HG03066 (cell line): ENCODE measurements around the gene TASOR2.
A peak's percentile ranks its signal among the peaks of the same experiment; 100 is the strongest.

Source experiments
- ATAC-seq: cut with Tn5 transposase; IDR thresholded peaks from one replicate; pipeline ENCODE4 v1.9.1; 2021; ENCODE audit warnings: low read depth; ENCODE audit not compliant: unreplicated experiment

Gene TASOR2

DNA sequence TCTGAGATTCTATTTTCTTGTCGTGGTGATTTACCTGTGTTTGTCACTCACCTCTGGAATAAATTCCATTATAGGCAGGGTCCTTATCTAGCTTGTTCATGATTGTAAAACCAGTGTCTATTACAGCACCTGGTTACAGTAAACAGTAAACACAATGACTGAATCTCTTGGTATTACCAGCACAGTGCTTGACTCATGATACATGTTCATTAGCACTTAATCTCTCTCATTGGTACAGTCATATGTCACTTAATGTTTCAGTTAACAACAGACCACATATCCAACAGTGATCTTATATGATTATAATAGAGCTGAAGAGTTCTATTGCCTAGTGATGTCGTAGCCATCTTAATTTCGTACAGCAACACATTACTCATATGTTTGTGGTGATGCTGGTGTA is 1.6 kb upstream of the TASOR2 start:
- no peak for ATAC-seq

DNA sequence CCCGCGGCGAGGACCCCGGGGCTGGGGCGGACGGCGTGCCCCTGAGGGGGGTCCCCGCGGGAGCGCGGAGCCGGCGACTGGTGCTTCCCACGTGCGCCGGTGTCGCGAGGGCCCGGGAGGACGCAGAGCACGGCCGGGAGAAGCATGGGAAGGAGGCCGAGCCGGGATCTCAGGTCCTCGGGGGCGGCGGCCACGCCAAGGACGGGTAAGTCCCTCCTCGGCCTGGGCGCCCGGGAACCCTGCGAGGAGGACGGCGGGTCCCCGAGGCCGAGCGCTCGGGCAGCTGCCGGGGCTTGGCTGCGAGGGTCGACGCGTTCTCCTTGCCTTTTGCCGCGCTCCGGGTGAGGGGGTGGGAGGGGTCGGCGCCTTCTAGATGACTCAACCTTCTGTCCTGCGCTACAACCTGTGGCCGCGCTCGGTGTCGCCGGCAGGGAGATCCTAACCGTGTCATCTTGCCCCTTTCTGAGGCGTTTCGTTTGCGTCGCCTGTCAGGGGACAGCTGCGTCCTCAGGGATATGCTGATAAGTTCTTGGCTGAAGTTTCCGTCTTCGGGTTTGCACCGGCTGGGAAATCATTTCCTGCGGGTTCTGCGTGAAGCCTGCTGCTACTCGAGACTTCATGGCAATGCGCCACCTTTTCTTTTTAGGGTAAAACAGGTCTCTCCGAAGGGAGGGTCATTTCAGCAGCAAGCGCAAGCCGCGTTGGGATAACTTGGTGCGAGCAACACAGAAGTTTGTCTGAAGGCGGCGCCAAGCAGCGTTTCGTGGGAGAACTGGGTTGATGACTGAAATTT is 529 bp downstream of the TASOR2 start:
- ATAC-seq = peak; percentile 44

DNA sequence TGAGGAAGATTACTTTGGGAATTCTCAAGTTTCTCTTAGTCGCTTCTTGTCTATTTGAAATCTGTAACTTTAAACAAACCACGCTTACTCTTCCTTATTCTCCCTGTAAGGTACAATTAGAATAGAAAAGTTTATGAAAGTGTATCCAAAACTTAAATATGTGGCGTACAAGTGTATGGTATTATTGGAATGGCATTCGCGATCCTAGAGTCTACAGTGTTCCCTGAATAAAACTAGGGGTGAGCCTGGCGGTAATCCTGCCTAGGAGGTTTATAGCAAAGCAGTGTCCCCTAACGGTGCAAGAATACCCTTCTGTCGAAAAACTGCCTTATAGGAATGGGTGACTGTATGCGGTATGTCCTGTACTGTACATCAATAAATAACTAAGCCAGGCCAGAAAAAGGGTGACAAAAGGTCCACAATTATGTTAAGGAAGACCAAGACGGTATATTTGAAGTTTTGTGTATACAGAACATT is 1.2 kb downstream of the TASOR2 start:
- no peak for ATAC-seq

DNA sequence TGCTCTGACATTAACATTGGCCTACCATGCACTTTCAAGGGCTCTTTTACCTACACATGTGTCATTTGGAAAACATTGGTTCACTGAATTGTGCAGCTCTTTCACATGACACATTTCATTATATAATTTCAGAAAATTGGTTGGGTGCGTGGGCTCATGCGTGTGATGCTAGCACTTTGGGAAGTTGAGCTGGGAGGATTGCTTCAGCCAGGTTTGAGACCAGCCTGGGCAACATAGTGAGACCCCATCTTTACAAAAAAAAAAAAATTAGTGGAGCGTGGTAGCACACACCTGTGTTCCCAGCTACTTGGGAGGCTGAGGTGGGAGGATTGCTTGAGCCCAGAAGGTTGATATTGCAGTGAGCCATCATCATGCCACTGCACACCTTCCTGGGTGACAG is 3.9 kb downstream of the TASOR2 start:
- ATAC-seq = no peak

DNA sequence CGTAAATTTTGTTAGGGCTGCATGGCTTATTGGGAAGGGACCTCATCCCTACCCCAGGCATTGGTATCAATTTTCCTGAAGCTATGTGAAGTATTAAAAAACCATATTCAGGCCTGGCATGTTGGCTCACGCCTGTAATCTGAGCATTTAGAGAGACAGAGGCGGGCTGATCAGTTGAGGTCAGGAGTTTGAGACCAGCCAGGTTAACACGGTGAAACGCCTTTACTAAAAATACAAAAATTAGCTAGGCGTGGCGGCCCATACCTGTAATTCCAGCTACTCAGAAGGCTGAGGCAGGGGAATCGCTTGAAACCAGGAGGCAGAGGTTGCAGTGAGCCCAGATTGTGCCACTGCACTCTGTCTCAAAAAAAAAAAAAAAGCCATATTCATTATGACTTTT is 7.1 kb downstream of the TASOR2 start:
- ATAC-seq = no peak

DNA sequence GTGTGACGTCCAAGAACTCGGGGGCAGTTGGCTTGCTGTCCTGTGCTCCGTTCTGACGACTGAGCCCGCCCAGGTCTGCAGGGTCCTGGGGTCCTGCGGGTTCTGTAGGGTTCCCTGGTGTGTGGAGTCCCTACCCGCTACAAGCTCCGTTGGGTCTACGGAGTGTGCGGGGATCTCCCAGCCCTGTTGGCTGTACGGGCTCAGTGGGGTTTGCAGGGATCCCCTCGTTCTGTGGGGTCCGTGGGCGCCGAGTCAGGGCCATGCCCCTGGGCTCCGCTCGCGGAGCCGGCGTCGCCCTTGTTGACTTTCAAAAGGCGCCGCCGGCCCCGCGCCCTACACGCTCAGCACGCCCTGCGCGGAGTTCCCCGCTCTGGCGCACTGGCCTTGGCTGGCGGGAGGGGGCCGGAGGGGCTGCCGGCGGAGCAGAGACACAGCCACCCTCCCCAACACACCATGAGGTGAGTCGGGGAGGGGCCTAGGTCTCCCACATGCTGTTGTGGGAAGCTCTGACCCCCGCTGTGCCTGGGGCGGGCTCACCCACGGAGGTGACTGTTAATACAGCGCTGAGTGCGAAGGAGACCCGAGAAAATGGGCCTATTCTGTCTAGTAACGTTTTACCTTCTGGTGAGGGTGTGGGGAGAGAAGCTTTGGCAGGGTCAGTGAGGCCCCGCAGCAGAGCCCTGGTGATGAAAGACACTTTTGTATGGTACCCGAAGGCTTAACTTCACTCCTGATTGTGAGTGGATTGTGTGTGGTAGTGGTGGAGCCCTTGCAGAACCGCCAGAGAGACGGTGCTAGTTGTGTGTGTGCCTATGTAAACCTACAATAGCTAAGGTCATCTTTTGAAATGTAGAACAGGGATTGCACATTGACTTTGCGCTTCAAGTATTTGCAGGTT is 8.1 kb downstream of the TASOR2 start:
- peak; percentile 67 for ATAC-seq

DNA sequence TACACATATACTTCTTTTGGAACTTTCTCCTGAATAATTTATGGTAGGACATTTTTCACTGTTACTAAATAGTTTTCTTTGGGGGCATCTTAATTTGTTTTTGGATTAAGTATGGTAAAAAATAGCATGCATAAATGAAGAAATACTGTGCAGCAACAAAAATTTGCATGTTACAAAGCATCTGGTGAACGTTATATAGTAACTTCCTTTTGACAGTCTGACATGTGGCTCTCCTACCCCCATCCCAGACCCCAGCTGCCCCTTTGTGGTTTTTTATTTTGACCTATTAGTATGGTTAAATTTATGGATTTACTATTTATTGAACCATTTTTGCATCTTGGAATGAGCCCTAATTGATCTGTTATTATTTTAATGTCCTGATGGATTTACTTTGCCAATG is 9.9 kb downstream of the TASOR2 start:
- no peak for ATAC-seq

DNA sequence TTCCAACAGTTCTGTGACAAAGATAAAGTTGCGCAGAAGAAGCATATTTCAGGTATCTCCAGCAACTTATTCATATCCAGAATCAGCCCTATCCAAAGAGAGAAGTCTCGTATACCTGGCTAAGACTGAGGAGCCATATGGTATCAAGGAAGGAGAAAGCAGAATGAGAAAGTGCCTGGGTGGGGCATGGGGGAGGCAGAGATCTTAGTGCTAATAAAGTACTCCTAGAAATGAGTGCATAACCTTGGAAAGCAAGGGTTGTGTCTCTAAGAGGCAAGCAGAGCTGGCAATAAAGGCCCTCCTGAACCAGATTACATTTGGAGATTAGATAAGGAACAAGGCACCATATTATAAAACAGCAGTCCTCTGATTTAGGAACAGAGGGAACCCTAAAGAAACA is 12.7 kb downstream of the TASOR2 start:
- no peak for ATAC-seq

DNA sequence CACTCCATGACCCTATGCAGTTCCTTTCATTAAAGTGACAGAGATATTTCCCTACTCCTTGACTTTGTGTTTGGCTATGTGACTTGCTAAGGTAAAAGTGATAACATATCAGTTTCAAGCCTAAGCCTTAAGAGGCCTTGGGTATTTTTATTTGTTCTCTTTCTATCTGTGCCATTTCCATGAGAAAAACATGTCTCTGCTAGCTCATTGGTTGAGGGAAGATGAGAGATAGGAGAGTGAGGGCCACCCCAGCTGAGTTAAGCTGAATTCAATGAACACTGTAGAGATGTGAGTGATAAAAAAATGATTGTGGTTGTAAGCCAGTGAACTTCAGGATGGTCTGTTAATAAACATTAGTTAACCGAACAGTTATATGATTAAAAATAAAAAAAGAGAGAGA is 13.4 kb downstream of the TASOR2 start:
- ATAC-seq = no peak

DNA sequence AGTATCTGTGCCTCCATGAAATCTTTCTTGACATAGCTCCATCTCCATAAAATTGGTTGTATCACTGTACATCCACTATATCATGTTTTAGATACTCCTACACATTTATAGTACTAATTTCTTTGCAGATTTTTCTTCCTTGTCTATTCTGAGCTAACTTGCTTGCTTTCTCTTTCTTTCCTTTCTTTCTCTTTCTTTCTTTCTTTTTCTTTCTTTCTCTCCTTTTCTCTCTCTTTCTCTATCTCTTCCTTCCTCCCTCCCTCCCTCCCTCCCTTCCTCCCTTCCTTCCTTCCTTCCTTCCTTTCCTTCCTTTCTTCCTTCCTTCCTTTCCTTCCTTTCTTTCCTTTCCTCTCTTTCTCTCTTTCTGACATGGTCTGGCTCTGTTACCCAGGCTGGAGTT is 23.7 kb downstream of the TASOR2 start:
- ATAC-seq = no peak

DNA sequence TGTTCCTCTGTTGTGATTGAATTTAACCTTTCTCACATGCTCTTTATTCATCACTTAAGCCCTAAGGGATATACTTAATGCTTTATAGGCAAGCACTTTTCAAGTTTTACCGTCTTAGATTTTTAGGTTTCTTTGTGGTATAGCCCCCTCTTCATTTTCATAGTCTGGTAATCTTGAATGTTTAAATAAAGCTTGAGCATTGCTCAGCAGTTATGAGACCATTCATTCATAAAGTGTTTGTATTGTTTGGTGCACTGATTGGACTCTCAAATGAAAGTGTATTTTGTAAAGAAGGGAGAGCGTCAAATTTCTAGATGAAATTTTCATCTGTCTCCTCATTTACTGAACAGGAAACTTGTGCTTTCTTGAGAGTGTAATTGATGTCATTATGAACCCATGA is 25.2 kb downstream of the TASOR2 start:
- no peak for ATAC-seq

DNA sequence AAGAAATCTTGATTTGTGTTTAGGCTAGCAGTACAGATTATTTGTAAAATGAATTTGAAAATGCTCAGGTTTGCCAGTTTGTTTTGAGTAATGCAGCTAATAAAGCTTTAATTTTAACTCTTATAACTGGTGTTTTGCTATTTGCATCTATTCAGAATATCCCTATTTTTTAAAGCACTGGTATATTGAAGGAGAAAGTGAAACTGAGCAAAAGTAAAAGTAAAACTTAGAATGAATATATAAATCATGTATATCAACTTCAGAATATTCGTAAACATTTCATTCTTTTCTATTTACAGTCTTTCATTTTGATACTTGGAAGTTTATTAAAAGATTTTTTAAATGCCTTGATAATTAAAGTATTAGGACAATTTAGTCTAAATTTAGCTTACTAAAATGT is 26.2 kb downstream of the TASOR2 start:
- ATAC-seq = no peak

DNA sequence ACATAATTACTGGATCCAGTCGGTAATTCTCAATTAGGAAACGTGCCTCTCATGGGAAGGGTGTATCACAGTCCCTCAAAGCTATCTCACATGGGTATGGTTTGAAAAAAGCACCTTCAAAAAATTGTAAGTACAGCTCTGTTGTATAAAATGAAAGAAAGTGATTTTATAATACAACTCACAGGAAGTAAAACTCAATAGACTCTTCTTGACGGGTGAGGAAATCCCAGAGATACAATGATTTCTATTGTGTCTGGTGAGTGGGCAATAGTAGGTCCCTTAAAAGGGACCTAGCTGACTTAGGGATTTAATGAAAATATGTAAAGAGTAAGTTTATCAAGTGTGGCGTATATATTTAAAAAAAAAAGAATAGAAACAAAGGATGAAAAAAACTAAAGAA is 27.0 kb downstream of the TASOR2 start:
- ATAC-seq = no peak

DNA sequence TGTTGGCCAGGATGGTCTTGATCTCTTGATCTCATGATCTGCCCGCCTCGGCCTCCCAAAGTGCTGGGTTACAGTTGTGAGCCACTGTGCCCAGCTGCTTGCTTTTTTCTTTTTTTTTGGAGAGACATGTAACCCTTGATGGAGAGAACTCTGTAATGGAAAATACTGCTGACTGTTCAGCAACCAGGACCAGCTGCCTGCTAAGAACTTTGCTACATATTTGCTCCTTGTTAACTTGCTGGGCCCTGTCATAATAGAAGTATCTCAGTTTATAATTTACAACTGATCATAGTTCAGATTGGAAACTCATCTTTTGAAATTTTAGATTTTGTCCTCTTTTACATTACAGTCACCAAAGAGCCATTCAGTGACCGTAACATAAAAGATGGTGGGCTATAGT is 34.9 kb downstream of the TASOR2 start:
- no peak for ATAC-seq

DNA sequence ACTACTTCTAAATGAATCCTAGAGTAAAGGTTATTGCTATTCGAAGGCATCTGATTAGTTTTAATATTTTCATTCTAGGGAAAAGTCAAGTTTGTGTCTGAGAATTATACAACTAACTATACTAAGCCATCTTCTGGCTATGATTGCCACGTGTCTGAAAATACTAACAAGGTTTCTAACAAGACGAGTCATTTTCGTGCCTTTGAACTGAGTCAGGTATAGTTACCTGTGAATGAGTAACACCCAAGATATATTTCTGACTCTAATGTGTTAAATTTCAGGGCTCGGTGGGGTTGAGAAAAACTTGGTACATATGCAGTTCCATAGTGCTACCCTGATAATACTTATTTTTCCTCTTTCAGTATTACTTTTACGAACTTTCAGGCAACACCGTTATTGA is 35.5 kb downstream of the TASOR2 start:
- ATAC-seq = no peak

DNA sequence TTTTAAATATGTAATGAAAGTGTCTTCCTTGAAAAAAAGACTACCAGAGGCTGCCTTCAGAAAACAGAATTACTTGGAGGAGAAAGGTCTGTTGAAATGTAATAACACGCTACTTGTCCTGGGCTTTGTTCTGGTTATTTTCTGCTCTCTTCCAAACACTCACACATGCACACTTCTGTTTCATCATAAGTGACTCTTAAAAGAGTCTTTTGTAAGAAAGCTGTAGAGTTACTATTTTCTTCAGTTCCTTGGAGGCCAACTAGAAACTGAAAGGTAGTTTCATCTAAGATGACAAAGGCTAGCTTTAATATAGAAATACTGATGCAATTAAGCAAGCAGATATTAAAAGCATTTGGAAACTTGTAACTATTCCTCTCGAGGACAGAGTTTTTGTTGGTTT is 39.1 kb downstream of the TASOR2 start:
- no peak for ATAC-seq

DNA sequence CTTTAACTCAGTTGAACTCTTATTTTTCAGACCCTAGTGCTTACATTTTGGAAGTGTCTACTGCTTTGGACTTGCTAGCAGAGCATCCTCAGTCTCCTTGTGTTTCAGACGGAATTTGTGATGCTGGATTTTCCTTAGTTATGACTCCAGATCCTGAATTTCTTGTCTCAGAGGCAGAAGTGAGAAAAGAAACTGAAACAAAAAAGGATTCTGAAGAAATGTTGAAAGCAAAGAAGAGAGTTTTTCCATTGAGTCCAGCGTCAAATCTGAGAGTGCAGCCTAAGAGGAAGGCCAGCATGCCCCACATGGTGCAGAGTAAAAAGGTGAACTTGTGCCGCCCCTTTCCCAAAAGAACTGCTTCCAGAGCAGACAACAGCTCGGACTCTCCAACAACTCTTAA is 46.1 kb downstream of the TASOR2 start:
- ATAC-seq = no peak

DNA sequence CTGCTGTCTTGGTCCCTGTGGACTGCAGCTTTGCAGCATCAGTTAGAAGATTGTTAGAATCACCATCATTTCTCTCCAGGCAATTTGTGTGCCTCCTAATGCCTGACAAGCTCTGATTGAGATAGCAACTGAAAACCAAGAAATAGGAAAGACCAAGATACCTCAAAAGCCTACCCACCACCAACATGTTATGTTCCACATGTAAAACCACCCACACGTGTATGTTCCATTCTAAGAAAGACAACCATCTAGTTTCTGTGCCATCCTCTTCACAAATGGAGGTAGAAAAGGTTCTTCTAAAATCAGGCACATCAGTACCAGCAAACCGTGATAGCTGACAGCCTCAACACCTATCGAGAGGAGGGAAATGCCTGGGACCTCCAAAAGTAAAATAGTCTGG is 46.9 kb downstream of the TASOR2 start:
- ATAC-seq = no peak

DNA sequence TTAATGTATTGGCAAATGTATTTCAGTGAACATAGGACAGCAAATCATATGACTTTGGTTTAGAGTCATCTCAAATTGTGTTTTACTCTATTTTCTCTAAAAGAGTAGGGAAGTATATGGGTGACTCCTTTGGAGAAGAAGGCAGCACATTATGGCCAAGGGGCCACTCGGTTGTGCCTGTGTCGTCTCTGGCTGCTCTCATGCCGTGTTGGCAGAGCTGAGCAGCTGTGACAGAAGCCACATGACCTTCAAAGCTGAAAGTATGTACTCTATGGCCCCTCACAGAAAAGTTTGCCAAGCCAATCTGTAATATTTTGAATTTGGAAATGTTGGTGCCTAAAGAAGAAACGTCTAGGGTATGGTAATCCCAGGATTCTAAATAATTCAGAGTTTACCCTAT is 47.5 kb downstream of the TASOR2 start:
- ATAC-seq = no peak
